GM20000 (cell line): Measurements from ENCODE around the gene ESRRA.
"Not testable (repeated sequence)": the region's sequence is repeated elsewhere in the genome, so short reads cannot be mapped to it uniquely, and the experiment has no call there.

Experiments
- DNase-seq: peaks from one replicate; pipeline ENCODE4 v3.0.0; 2012; ENCODE audit warnings: low spot score
- CTCF ChIP-seq: IDR thresholded peaks from 2 replicates; pipeline ENCODE4 v1.5.1; 2012; ENCODE audit warnings: mild to moderate bottlenecking, control low read depth; ENCODE audit errors: extremely low read depth, missing control alignments

ESRRA gene

GRCh38 chr11:64314146-64314804, 9.0 kb downstream of the ESRRA start:
- no peak for TF ChIP-seq CTCF
- no peak for DNase-seq

GRCh38 chr11:64314805-64315561, 9.7 kb downstream of the ESRRA start:
- DNase-seq, result no peak
- no peak for TF ChIP-seq CTCF

- not testable (repeated sequence) for DNase-seq
Measured at GRCh38 chr11:64315667-64316526, 10.6 kb downstream of the ESRRA start.

- no peak for TF ChIP-seq CTCF
- no peak for DNase-seq
Measured at GRCh38 chr11:64316672-64317324, 11.5 kb downstream of the ESRRA start.

GRCh38 chr11:64317325-64317960, 12.1 kb downstream of the ESRRA start, which contains the start of gene TRMT112:
Gene TRMT112, minus strand, starts transcription at chr11:64317559. Its CDS starts 33 bp downstream, at chr11:64317526.
- DNase-seq, result peak; percentile 95
- no peak for TF ChIP-seq CTCF

GRCh38 chr11:64317961-64318765, 12.8 kb downstream of the ESRRA start, which contains the start of gene PRDX5:
Gene PRDX5, plus strand, starts transcription at chr11:64318121. Its CDS starts 95 bp downstream, at chr11:64318216.
- peak; percentile 50 for TF ChIP-seq CTCF
- DNase-seq, result peak; percentile 97
